ENCODE data around the gene PSMA7.

- no peak for TF ChIP-seq POLR2A (IDR thresholded peaks at IDR 0.05; ENCODE audit: low read depth, low read length)
- no peak for TF ChIP-seq POU2F2 (IDR thresholded peaks at IDR 0.05; ENCODE audit: low read depth, low read length)
- no peak for TF ChIP-seq POLR2AphosphoS5 (IDR thresholded peaks at IDR 0.05; ENCODE audit: low read depth, low read length)
These were observed 40.4 kb upstream of the PSMA7 start for GRCh38 chr20:62183426-62184142.
